Measurements from ENCODE around the gene PXDN. TPM values are rescaled to one million over a fixed set of nuclear protein-coding genes. Genes with fewer than 3 reads are reported as not detected.

Gene PXDN
- total RNA-seq, 1 experiment from 2014 or later = 125 TPM

GRCh38 chr2:1694371-1695271, 49.7 kb downstream of the PXDN start:
- BruUV-seq (replicated peaks) = no TSS peak
- no peak for ATAC-seq
- TF ChIP-seq CTCF (conservative IDR thresholded peaks at IDR 0.05; ENCODE audit: low read depth, low read length) (no peak), EZH2 (IDR thresholded peaks at IDR 0.05; ENCODE audit: low read length, unreplicated experiment) (no peak), EZH2phosphoT487 (IDR thresholded peaks at IDR 0.05; ENCODE audit: borderline replicate concordance, low read length) (no peak)
- Histone ChIP-seq H4K20me1 (ENCODE audit: low read length) (0 out of 2 replicates have a peak, but pooled peaks cover 11% of the 10 kb centered on the region), H3K9ac (ENCODE audit: low read length) (no peak overlapping the region), H3K79me2 (ENCODE audit: low read length) (peaks cover 75% of the 10 kb centered on the region), H2AFZ (ENCODE audit: low read length) (no peak overlapping the region), H3K4me1 (ENCODE audit: insufficient read depth, low read length) (peaks cover 16% of the 10 kb centered on the region), H3K9me2 (replicated peaks; ENCODE audit: low read length) (no peaks in the 10 kb centered on the region), H3K9me3 (ENCODE audit: low read length) (no peaks in the 10 kb centered on the region), H3F3A (ENCODE audit: low read length, unreplicated experiment) (no peaks in the 10 kb centered on the region), H3K27ac (ENCODE audit: low read length) (no peak overlapping the region), H3K27me3 (ENCODE audit: low read length) (no peaks in the 10 kb centered on the region), H3K4me2 (ENCODE audit: low read length) (no peak overlapping the region), H3K4me3 (ENCODE audit: low read length) (no peak overlapping the region), H3K36me3 (ENCODE audit: low read depth, low read length) (peaks cover 36% of the 10 kb centered on the region)
- DNase-seq = no peak
- intact Hi-C loops (cut with micrococcal nuclease) = no loop called here
- ChIA-PET CTCF (no interaction called here), POLR2A (ENCODE audit: unreplicated experiment) (no interaction called here)

GRCh38 chr2:1693723-1694122, 50.6 kb downstream of the PXDN start:
- POLR2A ChIA-PET (ENCODE audit: unreplicated experiment) = no interaction called here
- CTCF ChIA-PET = no interaction called here
- intact Hi-C loops (cut with micrococcal nuclease) = no loop called here
- Histone ChIP-seq H3K9ac (ENCODE audit: low read length) (no peak overlapping the region), H3K79me2 (ENCODE audit: low read length) (peaks cover 70% of the 10 kb centered on the region), H3K4me1 (ENCODE audit: insufficient read depth, low read length) (peaks cover 16% of the 10 kb centered on the region), H3K27me3 (ENCODE audit: low read length) (no peaks in the 10 kb centered on the region), H4K20me1 (ENCODE audit: low read length) (0 out of 2 replicates have a peak, but pooled peaks cover 11% of the 10 kb centered on the region), H3K36me3 (ENCODE audit: low read depth, low read length) (peaks cover 44% of the 10 kb centered on the region), H3K4me2 (ENCODE audit: low read length) (no peak overlapping the region), H3F3A (ENCODE audit: low read length, unreplicated experiment) (no peaks in the 10 kb centered on the region), H3K27ac (ENCODE audit: low read length) (no peak overlapping the region), H3K4me3 (ENCODE audit: low read length) (no peak overlapping the region), H3K9me2 (replicated peaks; ENCODE audit: low read length) (no peaks in the 10 kb centered on the region), H3K9me3 (ENCODE audit: low read length) (no peaks in the 10 kb centered on the region), H2AFZ (ENCODE audit: low read length) (no peak overlapping the region)
- DNase-seq (no peak), ATAC-seq (no peak)
- TF ChIP-seq EZH2 (IDR thresholded peaks at IDR 0.05; ENCODE audit: low read length, unreplicated experiment) (no peak), EZH2phosphoT487 (IDR thresholded peaks at IDR 0.05; ENCODE audit: borderline replicate concordance, low read length) (no peak), CTCF (conservative IDR thresholded peaks at IDR 0.05; ENCODE audit: low read depth, low read length) (no peak)
- no TSS peak for BruUV-seq (replicated peaks)

GRCh38 chr2:1692342-1692741, 52.0 kb downstream of the PXDN start:
- H3K79me2 ChIP-seq (ENCODE audit: low read length) = peaks cover 68% of the 10 kb centered on the region
- TF ChIP-seq CTCF (conservative IDR thresholded peaks at IDR 0.05; ENCODE audit: low read depth, low read length) (no peak), EZH2 (IDR thresholded peaks at IDR 0.05; ENCODE audit: low read length, unreplicated experiment) (no peak), EZH2phosphoT487 (IDR thresholded peaks at IDR 0.05; ENCODE audit: borderline replicate concordance, low read length) (no peak)
- ATAC-seq (no peak), DNase-seq (no peak)
- H3K4me1 ChIP-seq (ENCODE audit: insufficient read depth, low read length) = peaks cover 19% of the 10 kb centered on the region
- H3K36me3 ChIP-seq (ENCODE audit: low read depth, low read length) = peaks cover 55% of the 10 kb centered on the region
- POLR2A ChIA-PET (ENCODE audit: unreplicated experiment) = no interaction called here
- intact Hi-C loops (cut with micrococcal nuclease) = no loop called here
- H3K27me3 ChIP-seq (ENCODE audit: low read length) = no peaks in the 10 kb centered on the region
- H3K4me3 ChIP-seq (ENCODE audit: low read length) = no peak overlapping the region
- H4K20me1 ChIP-seq (ENCODE audit: low read length) = 0 out of 2 replicates have a peak, but pooled peaks cover 11% of the 10 kb centered on the region
- no peaks in the 10 kb centered on the region for H3K9me2 ChIP-seq (replicated peaks; ENCODE audit: low read length)
- no peaks in the 10 kb centered on the region for H3K9me3 ChIP-seq (ENCODE audit: low read length)
- no peak overlapping the region for H3K27ac ChIP-seq (ENCODE audit: low read length)
- no peak overlapping the region for H3K4me2 ChIP-seq (ENCODE audit: low read length)
- no peak overlapping the region for H3K9ac ChIP-seq (ENCODE audit: low read length)
- CTCF ChIA-PET = no interaction called here
- no peak overlapping the region for H2AFZ ChIP-seq (ENCODE audit: low read length)
- BruUV-seq (replicated peaks) = no TSS peak
- peaks cover 9% of the 10 kb centered on the region for H3F3A ChIP-seq (ENCODE audit: low read length, unreplicated experiment)

Measured in PC-3 (cell line).